GM12872 (cell line): ENCODE measurements around the gene PVALB.

Source experiments
- CTCF ChIP-seq: IDR thresholded peaks from 3 replicates; pipeline ENCODE4 v1.5.1; 2011; ENCODE audit warnings: low read depth, mild to moderate bottlenecking, low read length, moderate library complexity; ENCODE audit not compliant: insufficient read depth

The PVALB gene

DNA sequence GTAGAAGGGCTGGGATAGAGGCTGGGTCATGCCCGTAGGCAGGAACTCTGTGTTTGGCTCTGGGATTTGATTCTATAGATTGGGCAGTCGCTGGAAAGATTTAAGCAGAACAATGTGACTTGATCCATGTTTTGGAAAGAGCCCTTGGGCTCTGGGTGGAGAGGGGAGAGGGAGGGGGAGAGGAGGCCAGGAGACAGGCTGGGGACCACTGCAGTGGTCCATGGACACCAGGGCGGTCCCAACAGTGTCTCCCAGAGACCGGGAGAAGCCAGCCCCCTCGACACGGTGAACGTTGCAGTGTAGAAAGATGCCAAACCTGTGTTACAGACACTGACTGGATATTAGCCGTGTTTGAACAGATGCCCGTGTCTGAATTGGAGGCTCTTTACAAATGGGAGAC, 19.5 kb downstream of the PVALB start:
- TF ChIP-seq CTCF = no peak

- no peak for TF ChIP-seq CTCF
Measured at GRCh38 chr22:36796552-36797175, 20.2 kb downstream of the PVALB start.

- TF ChIP-seq CTCF = no peak
Measured at GRCh38 chr22:36795633-36796032, 21.2 kb downstream of the PVALB start.

DNA sequence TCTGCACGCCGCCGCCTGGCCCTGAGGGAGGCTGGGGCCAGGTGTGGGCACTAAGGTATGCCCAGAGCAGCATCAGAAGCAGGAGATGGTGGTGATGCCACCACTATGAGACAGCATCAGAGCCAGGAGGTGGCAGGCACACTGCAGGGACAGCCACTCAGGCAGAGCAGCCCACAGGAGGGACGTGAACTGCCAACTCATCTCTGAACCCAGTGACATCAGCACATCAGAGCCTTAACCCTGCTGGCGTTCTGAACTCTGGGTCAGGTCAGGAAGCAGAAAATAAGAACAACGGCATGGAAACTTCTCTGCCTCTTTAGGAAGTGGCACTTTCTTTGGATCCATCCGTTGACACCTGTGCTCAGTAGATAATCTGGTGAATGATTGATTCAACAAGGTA, 26.2 kb downstream of the PVALB start:
- peak; percentile 38; the same call in 2 of the 3 replicates for TF ChIP-seq CTCF

GRCh38 chr22:36787204-36787988, 29.4 kb downstream of the PVALB start:
- no peak for TF ChIP-seq CTCF

- TF ChIP-seq CTCF = no peak
Measured at GRCh38 chr22:36783743-36784142, 33.1 kb downstream of the PVALB start.

- peak; percentile 88 for TF ChIP-seq CTCF
Measured at GRCh38 chr22:36781656-36782627, 34.9 kb downstream of the PVALB start.
